ENCODE data around the gene GCN1. TPM values are rescaled to one million over a fixed set of nuclear protein-coding genes. Genes with fewer than 3 reads are reported as not detected.

GCN1 gene
- polyA plus RNA-seq, 2 of the 4 experiments (the other 2 are of a cell fraction): 43.2 to 64.1 TPM

GRCh38 chr12:120228291-120229070, 34.0 kb upstream of the GCN1 start:
- peaks cover 90% of the 10 kb centered on the region for H3K4me1 ChIP-seq
- peak overlapping the region; percentile 90 for H3K4me2 ChIP-seq
- no peak for FAIRE-seq
- peak; percentile 88 to 92 for DNase-seq (ENCODE audit: low read depth in 1 of 2, low spot score in 1 of 2)
- 14% methylated on average over 23 of the region's 23 CpGs for WGBS (ENCODE audit: missing lambda C conversion rate)
- no peak overlapping the region for H3K4me3 ChIP-seq
- ChIA-PET CTCF (interaction anchor here (0.6 to 18.0 kb wide), 24 partner anchors 9 to 239 kb away, joined by 3 to 1367 read pairs (median 4); partner anchors contain the start of genes PXN, RNU4-1, RNU4-2 and RPLP0), POLR2A (interaction anchor here (0.6 to 9.0 kb wide), 9 partner anchors 10 to 88 kb away, joined by 3 to 220 read pairs (median 5); partner anchors contain the start of genes PXN, RNU4-1, RNU4-2 and RPLP0)
- H3K9me3 ChIP-seq: no peaks in the 10 kb centered on the region
- ATAC-seq: peak; percentile 31 to 72
- H3K27ac ChIP-seq: peak overlapping the region; percentile 93 to 100
- TF ChIP-seq RARB (CRISPR knock-in tag; IDR thresholded peaks at IDR 0.05): no peak
- TF ChIP-seq ZC3H11A (IDR thresholded peaks at IDR 0.05): no peak
- no peak for TF ChIP-seq JUNB (IDR thresholded peaks at IDR 0.05)
- no peak for TF ChIP-seq CBX8 (IDR thresholded peaks at IDR 0.05)
- peak; percentile 26; the same call in 1 of the 2 replicates for TF ChIP-seq ESRRA (IDR thresholded peaks at IDR 0.05; ENCODE audit: borderline replicate concordance, low read length)
- TF ChIP-seq EHMT2 (IDR thresholded peaks at IDR 0.05; ENCODE audit: low read depth): no peak
- no peak for TF ChIP-seq REST (IDR thresholded peaks at IDR 0.05)
- TF ChIP-seq BHLHE40 (IDR thresholded peaks at IDR 0.05; ENCODE audit: low read depth, low read length): no peak
- TF ChIP-seq KDM5A (IDR thresholded peaks at IDR 0.05): no peak
- TF ChIP-seq JUN (IDR thresholded peaks at IDR 0.05): peak in 1 of 2 experiments; percentile 45; a peak in 2 of 5 replicates
- TF ChIP-seq SREBF2 (IDR thresholded peaks at IDR 0.05): no peak
- peak; percentile 85 for TF ChIP-seq MAFK (IDR thresholded peaks at IDR 0.05; ENCODE audit: partially characterized antibody)
- TF ChIP-seq RFX5 (IDR thresholded peaks at IDR 0.05): no peak; the same call in 1 of the 2 replicates
- TF ChIP-seq PHF8 (IDR thresholded peaks at IDR 0.05; ENCODE audit: borderline replicate concordance, low read depth): no peak
- TF ChIP-seq EP300 (IDR thresholded peaks at IDR 0.05): no peak
- peak in 1 of 2 experiments; percentile 61; a peak in 1 of 4 replicates for TF ChIP-seq CEBPB (IDR thresholded peaks at IDR 0.05)
- no peak for TF ChIP-seq GATA3 (IDR thresholded peaks at IDR 0.05; ENCODE audit: borderline replicate concordance)
- no peak for TF ChIP-seq POLR2AphosphoS2 (conservative IDR thresholded peaks at IDR 0.05; ENCODE audit: low read length)
- no peak for TF ChIP-seq CBX2 (IDR thresholded peaks at IDR 0.05; ENCODE audit: borderline replicate concordance, low read depth)
- TF ChIP-seq PBX3 (IDR thresholded peaks at IDR 0.05): 0 out of 2 replicates have a peak, but pooled peaks have one; percentile 4
- TF ChIP-seq RCOR1 (IDR thresholded peaks at IDR 0.05; ENCODE audit: low read depth, low read length): no peak
- no peak for TF ChIP-seq NFE2L2 (conservative IDR thresholded peaks at IDR 0.05; ENCODE audit: low read length)
- no peak for TF ChIP-seq RNF2 (IDR thresholded peaks at IDR 0.05; ENCODE audit: borderline replicate concordance, low read depth)
- TF ChIP-seq HDAC2 (IDR thresholded peaks at IDR 0.05): no peak
- TF ChIP-seq ZSCAN20 (CRISPR knock-in tag; IDR thresholded peaks at IDR 0.05): no peak
- TF ChIP-seq SMC3 (IDR thresholded peaks at IDR 0.05): peak; percentile 99
- peak; percentile 99 to 100 for TF ChIP-seq RAD21 (conservative IDR thresholded peaks at IDR 0.05 in 1 of 2, IDR thresholded peaks at IDR 0.05 in 1 of 2)
- no peak for TF ChIP-seq HOXB5 (CRISPR knock-in tag; IDR thresholded peaks at IDR 0.05)
- TF ChIP-seq HES2 (IDR thresholded peaks at IDR 0.05): no peak
- TF ChIP-seq HMGXB4 (CRISPR knock-in tag; IDR thresholded peaks at IDR 0.05; ENCODE audit: borderline replicate concordance): no peak
- TF ChIP-seq ZNF302 (CRISPR knock-in tag; IDR thresholded peaks at IDR 0.05): no peak
- TF ChIP-seq HEYL (CRISPR knock-in tag; IDR thresholded peaks at IDR 0.05): no peak
- no peak for TF ChIP-seq KDM1A (IDR thresholded peaks at IDR 0.05; ENCODE audit: low read depth)
- no peak for TF ChIP-seq USF2 (IDR thresholded peaks at IDR 0.05)
